Urinary bladder (tissue), 4 donors: ENCODE results near the gene ZNF281. TPM values are rescaled to one million over a fixed set of nuclear protein-coding genes. Genes with fewer than 3 reads are reported as not detected.
"Not testable (repeated sequence)": the region's sequence is repeated elsewhere in the genome, so short reads cannot be mapped to it uniquely, and the experiment has no call there.

Experiments used
- DNase-seq: peaks from one replicate; pipeline ENCODE4 v3.0.0-alpha.2; 2015; ENCODE audit errors: extremely low spot score
- H3K27ac ChIP-seq: one replicate; pipeline ENCODE4 v1.5.1; 2013; ENCODE audit warnings: low read depth, mild to moderate bottlenecking, moderate library complexity
- H3K36me3 ChIP-seq: one replicate; pipeline ENCODE4 v1.6.1; 2013; ENCODE audit warnings: mild to moderate bottlenecking, moderate library complexity; ENCODE audit not compliant: insufficient read depth
- H3K4me1 ChIP-seq: one replicate; pipeline ENCODE4 v1.6.1; 2013; ENCODE audit warnings: mild to moderate bottlenecking, moderate library complexity; ENCODE audit not compliant: insufficient read depth
- H3K4me3 ChIP-seq: one replicate; pipeline ENCODE4 v1.5.1; 2013; ENCODE audit warnings: low read depth, low read length
- WGBS: extraction: QIAGEN DNeasy Blood & Tissue Kit; methylation state at CpG from one replicate; pipeline ENCODE4 v1.1.7; 2013; 5-methylcytosine and 5-hydroxymethylcytosine counted together
- polyA plus RNA-seq: library from polyadenylated mRNA; stranded (reverse); fragments of 200-250 nt; gene quantifications from one replicate; pipeline ENCODE4 v1.2.3, GENCODE V29; 2013
- total RNA-seq: library from RNA; depleted of rRNA; stranded (reverse); fragments of >200 nt; gene quantifications from one replicate; pipeline ENCODE4 v1.2.3, GENCODE V29; 2014
- donor health status: healthy with polysubstance abuse.
- donor health status: healthy.

The ZNF281 gene
- total and polyA plus RNA-seq, 2 donors = 6.4 to 28.0 TPM

DNA sequence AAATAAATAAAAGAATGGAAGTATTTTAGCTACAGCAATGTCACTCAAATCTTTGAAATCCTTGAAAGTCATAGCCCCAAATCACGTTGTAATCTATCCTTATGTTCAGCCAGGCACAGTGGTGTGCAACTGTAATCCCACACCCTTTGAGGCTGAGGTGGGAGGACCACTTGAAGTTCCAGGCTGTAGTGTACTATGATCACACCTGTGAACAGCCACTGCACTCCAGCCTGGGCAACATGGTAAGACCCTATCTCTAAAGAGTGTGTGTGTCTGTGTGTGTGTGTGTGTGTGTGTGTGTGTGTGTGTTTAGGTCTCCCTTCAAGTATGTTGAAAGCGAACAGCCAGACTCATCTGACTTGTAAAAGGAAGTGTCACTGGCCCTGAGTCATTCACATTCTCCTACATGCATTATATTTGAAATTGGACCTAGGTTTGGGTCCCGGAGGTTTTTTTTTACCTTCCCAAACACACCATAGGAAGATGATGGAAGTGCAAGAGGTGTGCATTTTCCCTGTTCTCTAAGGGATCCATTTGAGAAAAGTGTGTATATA, 50.1 kb downstream of the ZNF281 start:
- 78% methylated on average over 3 of the region's 3 CpGs for WGBS
- Histone ChIP-seq H3K36me3 (no peaks in the 10 kb centered on the region), H3K27ac (no peak overlapping the region), H3K4me1 (no peaks in the 10 kb centered on the region), H3K4me3 (no peak overlapping the region)
- no peak for DNase-seq

- not testable (repeated sequence) for H3K36me3 ChIP-seq, H3K4me3 ChIP-seq, DNase-seq, H3K27ac ChIP-seq, H3K4me1 ChIP-seq
- 75% methylated on average over 6 of the region's 6 CpGs for WGBS
Measured at GRCh38 chr1:200357925-200358324, 51.9 kb downstream of the ZNF281 start.

- no peak overlapping the region for H3K4me3 ChIP-seq
- H3K27ac ChIP-seq = no peak overlapping the region
- 89% methylated on average over 3 of the region's 3 CpGs for WGBS
- no peaks in the 10 kb centered on the region for H3K4me1 ChIP-seq
- DNase-seq = no peak
- no peaks in the 10 kb centered on the region for H3K36me3 ChIP-seq
Measured at GRCh38 chr1:200355801-200356200, 54.0 kb downstream of the ZNF281 start.

Other genes with a start within 250 kb of the ZNF281 start
- 8.5 TPM for gene KIF14, start 210.7 kb upstream of the ZNF281 start, total RNA-seq
- gene KIF14, start 210.7 kb upstream of the ZNF281 start, polyA plus RNA-seq = 0.09 TPM